Uterus (tissue), 4 donors: Measurements from ENCODE around the gene HHIPL1. TPM values are rescaled to one million over a fixed set of nuclear protein-coding genes. Genes with fewer than 3 reads are reported as not detected.

ENCODE experiments used
- DNase-seq, 2 donors: peaks; one replicate each; pipeline ENCODE4 v3.0.0-alpha.2; 2019 to 2020
- H3K27ac ChIP-seq, 2 donors: fragments of 200-600 bp; sonication (generic); 1 replicate in 1 of 2; 2 replicates in 1 of 2; pipeline ENCODE4 v1.5.1; 2016 to 2018
- H3K27me3 ChIP-seq, 2 donors: fragments of 200-600 bp; sonication (generic); one replicate each; pipeline ENCODE4 v1.5.1; 2018 to 2019; ENCODE audit warnings: control low read depth in 1 of 2
- H3K36me3 ChIP-seq, 2 donors: fragments of 200-600 bp; sonication (generic); one replicate each; pipeline ENCODE4 v1.5.1; 2019; ENCODE audit warnings: control low read depth in 1 of 2
- H3K4me1 ChIP-seq, 2 donors: fragments of 200-600 bp; sonication (generic); one replicate each; pipeline ENCODE4 v1.5.1; 2018 to 2019; ENCODE audit warnings: control low read depth in 1 of 2
- H3K4me3 ChIP-seq, 2 donors: fragments of 200-600 bp; sonication (generic); 1 replicate in 1 of 2; 2 replicates in 1 of 2; pipeline ENCODE4 v1.5.1; 2018 to 2019; ENCODE audit warnings: mild to moderate bottlenecking in 1 of 2
- H3K9me3 ChIP-seq, 2 donors: fragments of 200-600 bp; sonication (generic); one replicate each; pipeline ENCODE4 v1.5.1; 2019; ENCODE audit warnings: control low read depth in 1 of 2
- POLR2A ChIP-seq, 2 donors: fragments of 450-650 bp; IDR thresholded peaks; one replicate each; pipeline ENCODE4 v1.6.1; 2016; ENCODE audit warnings: antibody characterized with exemption in 2 of 2, mild to moderate bottlenecking in 1 of 2, moderate library complexity in 1 of 2
- intact Hi-C: fragments of 100-400 bp; cut with DNase I; formaldehyde crosslinking; loops from one replicate; pipeline ENCODE4 v1.15.1; 2023; ENCODE audit warnings: low total_unique reads
- total RNA-seq, 4 donors: library from RNA; depleted of rRNA in 3 of 4; stranded (reverse); fragments of >200 nt in 3 of 4; gene quantifications; one replicate each; pipeline versions ENCODE4 v1.1.0 to v1.2.4, GENCODE V29; 2014 to 2023
- TF ChIP-seq, protein P1 (sequence below), 4 experiments: fragments of 200-600 bp in 2 of 4; fragments of 450-650 bp in 2 of 4; sonication (generic) in 2 of 4; IDR thresholded peaks; one replicate each; pipeline ENCODE4 v1.5.1; 2016 to 2019; ENCODE audit warnings: antibody characterized with exemption in 4 of 4, mild to moderate bottlenecking in 2 of 4, moderate library complexity in 1 of 4
- donor health status: DM: yes; HTN: yes; CAD: no.

HHIPL1 gene
- total RNA-seq, 4 donors from 2014 or later: under 0.01 to 8.2 (median 3.0) TPM

DNA sequence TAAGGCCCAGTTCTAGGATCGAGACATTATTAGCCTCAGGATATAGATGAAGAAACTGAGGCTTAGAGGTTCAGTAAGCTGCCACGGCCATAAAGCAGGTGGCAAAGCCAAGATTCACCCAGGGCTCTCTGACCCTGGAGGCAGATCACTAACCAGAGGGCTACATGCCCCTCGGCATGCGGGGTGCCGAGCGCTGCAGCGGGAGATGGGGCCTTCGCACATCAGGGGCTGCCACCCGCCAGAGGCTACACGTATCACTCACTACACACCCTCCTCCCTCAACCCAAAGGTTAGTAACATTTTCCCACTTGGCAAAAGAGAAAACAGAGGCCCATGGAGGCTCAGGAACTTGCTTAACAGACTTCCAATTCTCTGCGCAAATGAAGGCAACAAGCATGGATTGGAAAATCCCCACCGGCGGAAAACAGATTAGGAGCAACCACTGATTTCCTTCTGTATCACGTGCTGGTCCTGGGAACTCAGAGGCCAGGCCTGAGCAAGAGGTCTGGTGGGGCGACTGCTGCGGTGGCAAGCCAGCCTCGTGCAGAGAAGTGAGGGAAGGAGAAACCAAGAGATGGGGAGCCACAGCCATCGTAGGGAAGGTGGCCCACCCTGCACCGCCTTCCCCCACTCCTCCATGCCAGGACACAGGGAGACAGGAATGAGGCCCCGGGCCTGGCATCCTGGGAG, 46.9 kb upstream of the HHIPL1 start:
- Histone ChIP-seq H3K27ac (peak overlapping the region in 1 of 2 donors; percentile 3), H3K9me3 (no peaks in the 10 kb centered on the region), H3K4me3 (no peak overlapping the region), H3K4me1 (peaks cover 0 to 22% of the 10 kb centered on the region in 2 donors), H3K27me3 (no peaks in the 10 kb centered on the region), H3K36me3 (no peaks in the 10 kb centered on the region)
- no peak for TF ChIP-seq POLR2A (IDR thresholded peaks at IDR 0.05)
- TF ChIP-seq, protein P1, sequence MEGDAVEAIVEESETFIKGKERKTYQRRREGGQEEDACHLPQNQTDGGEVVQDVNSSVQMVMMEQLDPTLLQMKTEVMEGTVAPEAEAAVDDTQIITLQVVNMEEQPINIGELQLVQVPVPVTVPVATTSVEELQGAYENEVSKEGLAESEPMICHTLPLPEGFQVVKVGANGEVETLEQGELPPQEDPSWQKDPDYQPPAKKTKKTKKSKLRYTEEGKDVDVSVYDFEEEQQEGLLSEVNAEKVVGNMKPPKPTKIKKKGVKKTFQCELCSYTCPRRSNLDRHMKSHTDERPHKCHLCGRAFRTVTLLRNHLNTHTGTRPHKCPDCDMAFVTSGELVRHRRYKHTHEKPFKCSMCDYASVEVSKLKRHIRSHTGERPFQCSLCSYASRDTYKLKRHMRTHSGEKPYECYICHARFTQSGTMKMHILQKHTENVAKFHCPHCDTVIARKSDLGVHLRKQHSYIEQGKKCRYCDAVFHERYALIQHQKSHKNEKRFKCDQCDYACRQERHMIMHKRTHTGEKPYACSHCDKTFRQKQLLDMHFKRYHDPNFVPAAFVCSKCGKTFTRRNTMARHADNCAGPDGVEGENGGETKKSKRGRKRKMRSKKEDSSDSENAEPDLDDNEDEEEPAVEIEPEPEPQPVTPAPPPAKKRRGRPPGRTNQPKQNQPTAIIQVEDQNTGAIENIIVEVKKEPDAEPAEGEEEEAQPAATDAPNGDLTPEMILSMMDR (IDR thresholded peaks at IDR 0.05): no peak
- intact Hi-C loops: no loop called here
- no peak for DNase-seq

DNA sequence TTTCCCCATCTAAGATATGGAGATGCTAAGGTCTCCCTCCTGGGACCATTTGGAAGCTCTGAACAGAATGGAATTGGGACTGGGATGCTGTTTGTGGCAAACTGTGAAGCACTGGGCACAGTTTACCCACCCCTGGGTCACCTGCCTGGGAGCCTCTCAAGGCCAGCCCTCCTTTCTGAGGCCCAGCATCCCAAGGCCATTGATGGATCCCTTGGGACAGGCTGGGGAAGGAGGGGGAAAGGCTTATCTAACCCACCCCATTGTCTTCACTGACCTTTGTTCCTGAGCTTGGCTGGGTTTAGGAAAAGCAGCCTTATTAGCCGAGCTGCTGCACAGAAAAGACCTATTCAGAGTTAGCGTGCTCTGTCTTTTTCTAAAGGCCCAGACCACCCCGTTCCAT, 46.2 kb upstream of the HHIPL1 start:
- no peaks in the 10 kb centered on the region for H3K36me3 ChIP-seq
- peak overlapping the region; percentile 3 to 4 for H3K27ac ChIP-seq
- peaks cover 0 to 23% of the 10 kb centered on the region in 2 donors for H3K4me1 ChIP-seq
- H3K9me3 ChIP-seq: no peaks in the 10 kb centered on the region
- no peak overlapping the region for H3K4me3 ChIP-seq
- TF ChIP-seq POLR2A (IDR thresholded peaks at IDR 0.05): no peak
- TF ChIP-seq, protein P1 (IDR thresholded peaks at IDR 0.05): no peak
- no peak for DNase-seq
- no peaks in the 10 kb centered on the region for H3K27me3 ChIP-seq
- intact Hi-C loops: no loop called here

DNA sequence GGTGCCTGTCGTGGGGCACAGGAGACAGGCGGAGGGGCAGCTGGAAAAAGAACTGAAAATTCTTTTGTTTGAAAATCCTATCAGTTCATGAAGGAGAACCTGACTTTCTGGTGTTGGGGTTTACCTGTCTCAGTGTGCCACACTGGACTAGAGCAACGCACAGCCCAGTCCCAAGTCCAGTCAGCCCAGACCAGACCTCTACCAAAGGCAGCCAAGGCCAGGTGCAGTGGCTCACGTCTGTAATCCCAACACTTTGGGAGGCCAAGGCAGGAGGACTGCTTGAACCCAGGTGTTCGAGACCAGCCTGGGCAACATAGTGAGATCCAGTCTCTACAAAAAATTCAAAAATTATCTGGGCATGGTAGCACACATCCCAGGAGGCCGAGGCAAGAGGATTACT, 45.5 kb upstream of the HHIPL1 start:
- no peak for TF ChIP-seq POLR2A (IDR thresholded peaks at IDR 0.05)
- TF ChIP-seq, protein P1 (IDR thresholded peaks at IDR 0.05): no peak
- no peak overlapping the region for H3K27ac ChIP-seq
- no peaks in the 10 kb centered on the region for H3K9me3 ChIP-seq
- intact Hi-C loops: no loop called here
- no peak overlapping the region for H3K4me3 ChIP-seq
- DNase-seq: no peak
- no peaks in the 10 kb centered on the region for H3K36me3 ChIP-seq
- H3K4me1 ChIP-seq: peaks cover 0 to 23% of the 10 kb centered on the region in 2 donors
- H3K27me3 ChIP-seq: no peaks in the 10 kb centered on the region

DNA sequence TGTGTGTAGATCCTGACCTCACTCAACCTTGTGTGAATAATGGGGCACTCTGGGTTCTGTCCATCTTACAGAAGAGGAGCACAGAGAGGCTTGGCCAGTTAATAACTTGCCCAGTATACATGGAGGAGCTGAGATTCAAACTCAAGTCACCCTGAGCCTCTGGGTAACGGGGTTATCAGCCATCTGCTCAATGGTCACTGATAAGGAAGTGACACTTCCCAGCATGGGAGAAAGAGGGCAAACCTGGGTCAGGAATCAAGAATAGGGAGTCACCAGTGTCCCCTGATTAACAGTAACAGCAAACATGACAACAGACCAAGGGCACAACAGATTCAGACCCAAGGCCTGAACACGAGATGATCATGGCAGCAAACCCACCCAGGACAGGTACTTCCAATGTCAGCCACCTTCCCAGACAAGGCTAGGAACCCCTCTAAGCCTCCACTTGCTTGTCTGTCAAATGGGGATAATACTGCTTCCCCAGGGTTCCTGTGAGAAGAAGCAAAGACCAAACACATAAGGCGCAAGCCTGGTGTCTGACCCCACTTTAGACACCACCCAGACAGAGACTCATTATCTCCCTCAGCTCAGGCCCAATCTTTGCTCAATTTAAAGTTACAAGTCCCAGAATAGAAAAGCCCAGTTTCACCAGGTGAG, 44.6 kb upstream of the HHIPL1 start:
- Histone ChIP-seq H3K27me3 (no peaks in the 10 kb centered on the region), H3K27ac (no peak overlapping the region), H3K4me1 (peaks cover 0 to 24% of the 10 kb centered on the region in 2 donors), H3K9me3 (no peaks in the 10 kb centered on the region), H3K4me3 (no peak overlapping the region), H3K36me3 (no peaks in the 10 kb centered on the region)
- intact Hi-C loops: loop anchor here (10.0 kb wide), 1 partner anchor 76 kb away; no protein-coding TSS in a partner anchor
- no peak for DNase-seq
- TF ChIP-seq POLR2A (IDR thresholded peaks at IDR 0.05): no peak
- TF ChIP-seq, protein P1 (IDR thresholded peaks at IDR 0.05): no peak

DNA sequence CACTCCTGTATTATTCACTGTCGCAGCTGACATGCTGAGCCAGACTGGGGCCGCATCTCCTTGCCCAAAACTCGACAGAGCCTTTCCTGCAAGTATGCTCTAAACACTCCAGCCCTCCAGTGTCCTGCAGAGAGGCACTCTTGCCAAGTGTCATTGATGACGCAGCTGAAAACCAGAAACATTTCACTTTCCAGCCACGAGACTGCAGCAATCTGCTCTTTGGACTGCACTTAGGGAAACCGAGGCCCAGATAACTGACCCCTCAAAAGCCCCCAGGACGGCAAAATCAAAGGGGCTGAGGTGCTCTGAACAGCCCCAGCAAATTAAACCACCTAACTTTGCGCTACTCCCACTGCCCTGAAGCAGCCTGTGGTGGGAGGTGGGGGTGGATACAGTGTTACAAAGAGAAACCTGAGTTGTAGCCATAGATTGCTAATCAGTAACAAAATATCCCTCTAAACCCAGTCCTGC, 43.5 kb upstream of the HHIPL1 start:
- DNase-seq: no peak
- Histone ChIP-seq H3K9me3 (no peaks in the 10 kb centered on the region), H3K27ac (peak overlapping the region; percentile 33 to 54), H3K36me3 (no peaks in the 10 kb centered on the region), H3K27me3 (no peaks in the 10 kb centered on the region), H3K4me1 (peaks cover 0 to 30% of the 10 kb centered on the region in 2 donors), H3K4me3 (peak overlapping the region; percentile 51 to 66)
- intact Hi-C loops: loop anchor here (10.0 kb wide), 1 partner anchor 77 kb away; no protein-coding TSS in a partner anchor
- TF ChIP-seq, protein P1 (IDR thresholded peaks at IDR 0.05): no peak
- TF ChIP-seq POLR2A (IDR thresholded peaks at IDR 0.05): no peak
